HG03196 (cell line): Measurements from ENCODE around the gene DENND1A.

ENCODE experiments used
- ATAC-seq: cut with Tn5 transposase; IDR thresholded peaks from one replicate; pipeline ENCODE4 v1.9.1; 2021; ENCODE audit not compliant: unreplicated experiment

Gene DENND1A

DNA sequence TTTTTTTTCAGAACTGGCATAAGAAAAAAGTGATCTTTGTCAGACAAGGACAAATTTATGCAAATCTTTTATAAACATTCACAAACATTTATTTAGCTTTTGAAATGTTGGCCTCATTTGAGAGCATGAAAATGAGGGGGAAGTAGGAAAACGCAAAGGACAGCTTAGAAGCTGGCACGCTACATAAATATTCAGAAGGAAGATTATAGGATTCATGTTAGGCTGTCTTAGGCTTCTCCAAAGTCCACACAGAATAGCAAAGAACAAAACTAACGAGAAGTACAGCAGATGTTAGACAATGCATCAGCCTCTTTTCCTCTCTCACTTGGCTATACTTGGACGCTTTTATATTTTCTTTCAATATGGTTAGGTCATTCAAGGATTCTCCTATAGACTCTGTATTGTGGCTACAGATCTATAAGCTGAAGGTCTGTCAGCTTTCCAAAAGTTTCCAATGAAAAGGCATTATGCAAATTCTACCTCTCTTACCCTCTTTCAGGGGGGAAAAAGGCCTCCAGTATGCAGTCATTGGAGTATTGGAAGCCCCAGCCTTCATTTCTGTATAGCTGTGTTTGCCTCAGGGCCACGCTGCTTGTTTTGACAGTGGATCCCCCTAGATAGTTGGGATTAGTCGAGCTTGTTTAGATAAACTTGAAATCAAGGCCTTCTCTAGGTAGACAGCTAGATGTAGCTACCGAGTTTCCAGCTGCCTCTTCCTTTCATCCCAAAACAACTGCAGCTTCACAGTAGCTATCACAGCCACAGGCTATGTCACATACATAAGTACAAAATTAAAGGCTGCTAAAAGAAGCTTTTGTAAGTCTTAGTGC is 153.0 kb downstream of the DENND1A start:
- no peak for ATAC-seq

DNA sequence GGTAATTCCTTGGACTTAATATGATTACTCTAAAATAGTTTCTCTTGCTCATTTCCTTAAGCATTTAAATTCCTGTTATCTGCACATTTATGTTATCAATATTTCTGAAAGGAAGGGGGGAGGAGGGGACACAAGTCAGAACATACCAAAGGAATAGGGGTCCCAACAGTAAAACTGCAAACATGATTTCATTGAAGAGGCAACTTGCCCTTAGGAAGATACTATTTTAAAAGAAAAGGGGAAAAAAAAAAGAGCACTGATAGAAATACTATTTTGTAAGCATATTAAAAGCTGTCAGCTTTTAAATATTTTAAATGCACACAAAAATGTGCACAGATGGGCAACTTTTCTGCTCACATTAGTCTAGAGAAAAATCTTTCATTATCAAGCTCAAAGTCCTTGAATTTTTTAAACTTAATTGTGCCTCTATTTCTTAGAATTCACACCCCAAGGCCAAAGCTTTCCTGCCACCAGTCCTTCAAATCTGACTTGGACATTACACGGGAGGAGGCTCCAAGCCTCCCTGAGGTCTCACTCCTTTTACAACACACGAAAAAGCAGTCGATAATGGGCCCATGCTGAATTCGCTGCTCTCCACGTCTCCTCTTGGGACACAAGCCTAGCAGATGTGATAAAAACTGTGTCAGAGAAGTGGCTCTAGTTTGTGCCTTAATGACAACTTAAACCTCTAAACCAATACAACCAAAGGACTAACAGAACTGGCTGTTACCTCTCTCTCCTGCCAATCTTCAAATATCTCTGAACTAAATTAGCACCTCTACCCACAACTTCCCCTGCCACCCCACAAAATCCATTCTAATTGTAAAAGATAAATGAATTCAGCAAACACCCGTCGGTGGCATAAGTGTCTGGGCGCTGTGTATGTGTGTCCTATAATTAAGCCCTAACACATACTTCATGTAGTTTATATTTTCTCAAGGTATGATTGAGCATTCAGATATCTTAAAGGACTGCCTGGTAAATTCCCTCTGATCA is 154.3 kb downstream of the DENND1A start:
- ATAC-seq, result no peak

DNA sequence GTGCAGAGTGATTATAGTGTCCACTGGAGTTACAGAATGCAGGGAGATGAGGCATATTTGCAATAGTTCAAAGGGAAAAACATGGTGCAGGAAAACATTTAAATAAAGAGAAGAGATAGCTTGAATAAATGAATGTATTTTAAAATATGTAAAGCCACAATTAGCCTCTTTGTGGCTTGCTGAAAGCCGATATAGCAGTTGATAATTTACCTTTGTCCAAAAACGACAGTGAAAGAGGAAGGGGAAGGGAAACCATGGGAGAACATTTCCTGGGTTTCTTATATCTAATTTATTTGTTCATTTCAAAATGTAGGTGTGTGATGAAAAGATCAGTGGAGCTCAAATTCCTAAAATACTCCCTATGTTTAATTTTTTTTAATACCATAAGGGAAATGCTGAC is 156.1 kb downstream of the DENND1A start:
- no peak for ATAC-seq

DNA sequence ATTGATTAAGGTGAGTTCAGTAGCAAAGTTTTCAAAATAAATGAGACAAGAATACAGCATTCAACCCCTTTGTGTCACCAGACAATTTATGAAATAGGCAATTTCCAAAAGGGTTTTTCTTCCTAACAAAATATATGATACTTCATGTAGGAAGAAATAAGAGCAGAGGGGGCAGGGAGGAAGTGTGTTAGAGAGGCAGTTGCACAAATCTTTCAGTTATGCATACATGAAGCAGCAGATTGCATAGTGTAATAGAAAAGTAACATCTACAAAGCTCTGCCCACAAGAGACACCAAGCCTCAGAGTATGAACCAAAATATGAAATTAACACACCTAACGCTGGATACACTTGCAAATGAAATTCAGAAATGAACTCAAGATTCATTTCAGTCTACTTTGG is 157.0 kb downstream of the DENND1A start:
- ATAC-seq, result no peak

DNA sequence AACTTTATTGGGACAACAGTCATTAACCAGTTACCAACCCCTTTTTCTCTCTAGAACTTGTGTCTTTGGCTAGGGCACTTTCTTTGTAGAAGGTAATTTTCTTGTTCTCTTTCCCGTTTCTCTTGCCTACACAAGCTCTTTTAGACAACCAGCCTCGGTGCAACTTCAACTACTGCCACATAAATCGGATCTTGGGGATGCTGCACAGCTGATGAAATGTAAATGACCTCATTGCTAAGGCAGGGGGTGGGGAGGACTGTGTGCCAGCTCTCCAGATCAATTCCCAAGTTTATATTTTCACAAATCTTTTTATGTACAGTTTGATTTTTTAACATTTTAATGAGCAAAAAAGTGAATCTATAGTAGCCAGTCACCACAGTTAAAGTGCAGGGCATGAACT is 157.6 kb downstream of the DENND1A start:
- ATAC-seq, result no peak

DNA sequence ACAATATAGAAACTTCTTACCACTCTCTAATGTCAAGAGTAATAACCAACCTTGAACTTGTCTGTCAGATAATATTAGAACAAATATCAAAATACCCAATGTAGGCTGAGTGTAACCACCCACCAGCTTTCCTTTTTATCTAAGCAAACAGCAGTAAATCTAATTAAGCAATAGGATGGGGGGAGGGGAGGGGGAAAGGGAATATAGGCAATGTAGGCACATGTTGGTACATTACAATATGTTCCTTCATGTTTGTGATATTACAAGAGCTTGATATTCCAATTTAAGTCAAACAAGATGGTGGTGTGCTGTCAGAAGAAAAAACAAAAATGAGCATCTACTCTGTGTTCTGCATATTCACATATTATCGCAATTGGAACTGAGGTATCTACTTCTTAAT is 158.2 kb downstream of the DENND1A start:
- ATAC-seq, result no peak

DNA sequence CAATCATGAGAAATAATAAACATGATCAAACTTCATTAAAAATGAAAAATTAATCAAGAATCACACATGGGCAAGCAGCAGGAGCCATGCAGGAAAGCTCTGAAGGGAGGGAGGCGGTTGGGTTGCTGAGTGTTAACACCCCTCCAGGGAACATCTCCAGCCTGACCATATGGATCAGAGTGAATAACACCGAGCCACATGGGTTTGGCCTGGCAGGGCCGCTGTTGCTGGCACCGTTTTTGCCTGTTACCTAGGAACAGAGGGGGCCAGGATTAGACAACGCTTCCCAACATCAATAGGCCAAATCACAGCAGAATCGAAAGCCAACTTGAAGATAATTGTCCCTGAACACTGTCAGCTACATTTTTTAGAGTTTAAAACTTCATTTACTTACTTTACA is 160.2 kb downstream of the DENND1A start:
- ATAC-seq, result no peak

DNA sequence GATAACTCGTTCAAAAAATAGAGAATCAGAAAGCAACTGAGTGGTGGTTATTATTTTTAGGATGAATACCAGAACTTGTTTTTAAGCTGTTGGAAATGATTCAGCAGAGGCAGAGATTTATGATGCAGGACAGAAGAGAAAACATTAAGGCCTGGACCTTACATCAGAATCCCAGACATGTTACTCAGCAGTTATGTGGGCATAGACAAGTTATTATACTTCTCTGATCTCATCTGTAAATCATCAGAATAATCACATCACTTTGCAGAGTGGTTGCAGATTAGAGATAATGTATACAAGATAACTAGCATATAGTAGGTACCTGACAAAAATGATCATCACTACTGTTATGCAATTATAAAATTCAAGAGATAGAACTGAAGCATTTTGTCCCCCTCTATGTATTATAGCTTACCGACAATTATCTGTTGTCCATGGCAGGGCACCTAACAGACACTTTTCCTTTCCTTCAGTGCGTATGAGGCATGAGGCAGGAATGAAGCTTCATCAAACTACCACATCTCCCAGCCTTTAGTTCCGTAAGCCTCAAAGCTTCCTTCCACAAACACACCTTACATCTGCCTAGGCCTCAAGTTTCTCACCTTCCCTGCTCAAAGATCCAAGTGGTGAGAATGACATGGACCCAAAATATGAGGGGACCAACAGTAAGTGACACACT is 165.9 kb downstream of the DENND1A start:
- ATAC-seq, result no peak

DNA sequence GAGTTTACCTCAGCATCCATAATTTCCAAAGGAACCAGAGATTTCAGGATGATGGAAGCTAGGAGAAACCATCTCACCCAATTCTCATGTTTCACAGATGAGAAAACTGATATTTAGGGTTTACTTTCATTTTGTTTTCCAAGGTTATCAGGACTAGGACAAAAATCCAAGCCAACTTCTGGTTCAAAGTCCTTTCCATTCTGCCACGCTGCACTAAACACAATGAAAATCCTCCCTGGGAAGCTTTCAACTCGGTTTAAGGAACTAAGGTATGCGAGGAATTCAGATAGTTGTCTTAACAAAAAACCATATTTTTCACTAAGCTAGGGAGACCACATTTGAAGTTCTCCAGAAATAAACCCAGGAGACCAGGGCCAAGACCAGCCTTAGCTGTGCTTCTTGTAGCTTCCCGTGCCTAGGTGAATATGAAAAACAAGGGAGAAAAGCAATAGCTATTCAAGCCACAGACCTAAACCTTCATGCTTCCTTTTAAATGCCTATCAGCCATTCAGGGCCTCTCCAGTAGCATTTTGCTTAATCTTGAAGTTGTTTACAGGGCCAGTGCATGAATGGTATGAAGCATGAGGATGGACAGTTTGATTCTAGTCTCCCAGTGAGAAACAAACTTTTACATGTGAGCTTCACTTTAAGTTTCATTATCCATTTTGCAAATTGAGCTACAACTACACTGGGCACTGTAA is 167.9 kb downstream of the DENND1A start:
- ATAC-seq, result no peak

DNA sequence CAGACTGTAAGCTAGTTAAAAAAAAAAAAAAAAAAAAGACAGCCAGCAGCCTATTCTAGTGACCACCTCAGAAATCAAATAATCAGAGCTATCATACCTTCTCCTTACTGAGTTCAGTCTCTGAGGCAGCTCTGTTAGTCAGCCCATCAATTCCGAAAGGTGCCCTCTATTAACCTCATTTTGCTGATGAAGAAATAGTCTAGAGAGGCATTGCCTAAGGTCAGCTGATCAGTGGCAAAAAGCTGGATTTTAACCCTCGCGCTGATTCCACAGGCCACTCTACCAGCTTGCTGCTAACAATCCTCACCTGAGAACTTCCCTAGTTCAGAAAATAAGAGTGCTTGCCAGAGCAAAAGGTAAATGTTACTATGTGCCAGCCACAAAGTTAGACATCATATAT is 172.0 kb downstream of the DENND1A start:
- no peak for ATAC-seq

DNA sequence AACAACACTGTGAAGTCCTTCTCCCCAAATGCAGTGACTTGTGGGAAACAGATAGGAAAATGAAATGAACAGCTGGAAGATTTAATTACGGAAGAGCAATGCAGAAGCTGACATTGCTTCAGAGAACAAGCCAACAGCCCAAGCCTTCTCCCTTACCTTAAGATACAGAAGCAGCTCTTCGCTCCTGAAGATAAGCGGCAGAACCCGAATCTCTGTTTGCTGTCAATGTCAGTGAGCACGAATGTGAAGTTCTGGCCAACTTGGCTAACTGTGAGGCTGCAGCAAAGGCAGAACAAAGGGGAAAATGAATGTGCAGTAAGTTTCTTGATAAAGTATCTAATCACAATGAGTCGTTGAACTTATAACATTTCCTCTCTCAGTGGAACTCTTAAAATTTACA is 172.4 kb downstream of the DENND1A start:
- ATAC-seq, result no peak

DNA sequence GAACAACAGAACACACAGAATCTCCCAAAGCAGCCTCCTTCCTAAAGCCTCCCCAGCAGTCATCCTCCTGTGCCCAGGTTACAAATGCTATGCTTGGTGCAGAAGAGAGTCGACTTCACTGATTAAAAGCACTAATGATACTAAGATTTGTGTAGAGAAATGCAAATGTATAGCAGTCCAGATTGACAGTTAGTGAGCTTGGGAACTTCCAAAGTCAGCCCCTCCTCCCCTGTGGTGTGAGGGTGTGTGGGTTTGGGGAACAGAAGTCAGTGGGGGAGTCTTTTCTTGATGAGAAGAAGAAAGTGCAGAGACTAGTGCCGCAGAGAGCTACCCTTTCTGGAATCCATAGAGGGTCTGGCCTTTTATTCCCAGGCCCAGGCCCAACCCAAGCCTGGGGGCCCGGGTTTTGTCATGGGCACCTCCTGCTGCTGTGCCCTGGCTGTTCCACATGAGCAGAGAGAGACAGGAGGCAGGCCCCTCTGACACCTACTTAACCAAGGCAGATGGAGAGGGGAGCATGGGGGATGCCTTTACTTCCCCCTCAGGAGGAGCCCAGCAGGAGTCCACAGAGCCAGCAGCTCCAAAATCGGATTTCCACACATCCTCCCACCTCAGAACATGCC is 173.3 kb downstream of the DENND1A start:
- no peak for ATAC-seq

DNA sequence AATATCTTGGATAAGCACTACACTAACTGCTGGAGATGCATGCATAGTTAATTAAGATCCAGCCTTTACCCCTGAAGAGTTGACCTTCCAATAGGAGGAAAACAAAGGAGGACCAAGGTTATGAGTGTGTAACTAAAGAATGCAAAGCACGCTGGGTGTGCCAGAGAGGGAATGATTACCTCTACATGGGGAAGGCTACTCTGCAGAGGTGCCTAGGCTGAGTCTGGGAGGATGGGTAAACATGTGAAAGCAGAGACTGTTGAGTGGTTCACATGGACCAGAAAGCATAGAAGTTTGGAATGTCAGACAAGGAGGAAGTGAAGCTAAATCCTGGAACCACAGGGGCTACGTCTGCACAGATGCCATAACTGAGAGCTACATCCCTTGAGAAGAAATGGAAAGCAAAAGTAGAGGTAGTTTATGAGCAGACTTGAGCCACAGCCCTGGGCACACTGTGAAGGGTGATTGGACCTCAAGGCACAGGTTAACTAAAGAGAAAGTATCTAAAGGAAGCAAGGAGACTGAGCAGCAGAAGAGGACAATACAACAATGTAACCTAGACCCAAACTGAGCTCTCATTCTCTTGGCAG is 176.2 kb downstream of the DENND1A start:
- no peak for ATAC-seq

DNA sequence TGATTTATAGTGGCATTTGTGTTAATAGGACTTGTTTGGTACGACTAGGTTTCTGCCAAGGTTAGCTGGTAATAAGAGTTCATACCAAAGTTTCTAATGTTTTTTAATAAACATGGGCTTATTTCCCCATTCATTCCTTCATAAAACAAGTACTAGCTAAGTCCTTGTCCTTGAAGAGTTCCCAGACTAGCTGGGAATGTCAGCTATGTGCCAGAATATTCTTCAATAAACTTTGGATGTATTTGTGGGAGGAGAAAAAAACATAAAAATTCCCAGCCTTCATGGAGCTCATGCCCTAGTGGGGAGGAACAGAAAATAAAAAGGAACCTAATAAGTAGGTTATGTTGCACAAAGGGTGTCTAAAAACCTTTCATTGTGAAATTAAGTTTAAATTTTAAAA is 176.9 kb downstream of the DENND1A start:
- no peak for ATAC-seq

DNA sequence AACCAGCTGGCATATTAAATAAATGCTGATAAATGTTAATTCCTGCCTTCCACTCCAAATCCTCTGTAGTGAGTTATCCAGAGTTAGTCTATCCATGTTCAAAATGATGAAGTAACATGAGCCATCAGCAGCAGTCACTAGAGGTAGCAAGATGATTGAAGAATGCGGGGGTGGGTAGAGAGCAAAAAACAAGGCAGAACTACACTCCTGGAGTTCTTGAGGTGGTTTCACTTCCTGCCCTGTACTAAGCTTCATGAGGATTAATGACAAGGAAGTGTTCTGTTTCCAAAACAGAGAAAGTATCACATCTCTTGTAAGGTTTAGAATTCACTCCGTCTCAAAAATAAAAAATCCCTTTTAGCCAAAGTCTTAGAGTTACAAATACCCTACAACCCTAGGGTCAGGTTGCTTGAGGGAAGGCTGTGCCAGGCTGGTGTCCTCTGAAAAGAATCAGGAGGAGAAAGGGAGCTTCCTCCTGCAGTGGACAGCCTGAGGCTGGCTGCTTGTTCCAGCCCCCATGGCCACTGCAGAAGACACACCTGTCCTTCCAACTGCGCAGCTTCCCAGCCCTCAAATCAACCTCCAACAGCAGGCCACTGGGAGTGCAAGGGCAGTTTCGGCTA is 180.2 kb downstream of the DENND1A start:
- ATAC-seq, result peak; percentile 76

DNA sequence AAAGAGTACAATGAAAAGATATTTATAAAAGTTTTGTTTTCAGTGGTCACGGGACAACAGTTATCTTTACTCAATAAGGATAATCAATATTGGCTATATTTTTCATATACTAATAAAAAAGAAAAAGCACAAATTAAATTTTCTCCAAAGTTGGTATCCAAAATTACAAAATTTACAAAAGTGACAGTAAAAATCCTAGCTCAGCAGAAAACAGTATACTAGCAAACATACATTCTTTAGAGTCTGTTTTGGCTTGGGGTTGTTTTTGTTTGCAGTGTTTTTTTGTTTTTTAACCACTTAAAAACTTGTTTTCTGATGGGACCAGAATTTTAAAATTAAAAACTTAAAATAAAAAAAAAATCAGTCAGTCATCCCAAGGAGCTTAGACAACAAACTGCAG is 183.2 kb downstream of the DENND1A start:
- ATAC-seq, result no peak

DNA sequence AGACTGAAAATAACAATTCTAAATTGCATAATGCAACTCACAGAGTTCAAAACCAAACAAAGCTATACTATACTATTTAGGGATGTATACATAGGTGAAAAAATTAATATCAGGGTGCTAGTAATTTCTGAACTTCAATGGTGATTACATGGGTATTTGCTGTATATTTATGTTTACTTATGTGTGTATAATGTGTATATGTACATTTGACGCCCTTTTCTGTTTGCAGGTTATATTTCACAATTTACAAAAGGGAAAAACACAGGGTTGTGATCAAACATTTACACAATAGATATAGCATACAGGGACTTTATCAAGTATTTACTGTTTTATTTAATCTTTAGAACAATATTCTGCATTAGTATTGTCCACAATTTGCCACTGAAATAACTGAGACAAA is 184.0 kb downstream of the DENND1A start:
- ATAC-seq, result no peak

DNA sequence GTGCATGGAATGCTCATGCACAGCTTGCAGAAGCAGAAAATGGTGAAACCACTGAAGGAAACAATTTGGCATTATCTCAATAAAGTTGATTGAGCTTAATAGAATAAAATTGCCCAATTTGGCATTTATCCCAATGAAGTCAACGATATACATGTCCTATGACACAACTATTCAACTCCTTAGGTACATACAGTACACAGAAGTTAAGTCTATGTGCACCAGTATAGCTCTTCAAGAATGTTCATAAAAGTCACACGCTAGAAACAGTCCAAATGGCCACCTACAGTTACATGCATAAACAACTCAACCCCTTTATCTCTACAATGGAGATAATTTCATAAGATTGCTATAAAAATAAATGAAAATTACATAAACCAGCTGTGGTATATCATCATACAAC is 184.5 kb downstream of the DENND1A start:
- ATAC-seq, result no peak

DNA sequence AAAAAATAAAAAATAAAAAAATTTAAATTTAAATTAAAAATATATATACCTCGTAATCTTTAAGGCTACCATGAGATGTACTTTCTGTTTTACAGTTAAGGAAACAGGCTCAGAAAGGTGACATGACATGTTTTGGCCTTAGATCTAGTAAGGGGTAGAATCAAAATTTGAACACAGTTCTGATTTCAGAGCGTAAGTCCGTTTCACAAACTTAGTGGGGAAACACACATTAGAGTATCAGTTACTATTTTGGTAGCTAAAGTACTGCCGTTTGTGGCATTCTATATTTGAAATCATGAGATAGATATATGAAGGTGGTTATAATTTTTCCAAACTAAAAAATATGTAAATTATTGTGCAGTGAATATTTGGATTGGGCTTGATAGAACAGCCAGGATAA is 186.2 kb downstream of the DENND1A start:
- no peak for ATAC-seq
